GM21526 (cell line): Measurements from ENCODE around the gene CDX1.
A peak's percentile ranks its signal among the peaks of the same experiment; 100 is the strongest.

ENCODE experiments used
- ATAC-seq: cut with Tn5 transposase; IDR thresholded peaks from one replicate; pipeline ENCODE4 v1.9.1; 2021; ENCODE audit warnings: moderate library complexity; ENCODE audit not compliant: unreplicated experiment, low FRiP score

CDX1 gene

DNA sequence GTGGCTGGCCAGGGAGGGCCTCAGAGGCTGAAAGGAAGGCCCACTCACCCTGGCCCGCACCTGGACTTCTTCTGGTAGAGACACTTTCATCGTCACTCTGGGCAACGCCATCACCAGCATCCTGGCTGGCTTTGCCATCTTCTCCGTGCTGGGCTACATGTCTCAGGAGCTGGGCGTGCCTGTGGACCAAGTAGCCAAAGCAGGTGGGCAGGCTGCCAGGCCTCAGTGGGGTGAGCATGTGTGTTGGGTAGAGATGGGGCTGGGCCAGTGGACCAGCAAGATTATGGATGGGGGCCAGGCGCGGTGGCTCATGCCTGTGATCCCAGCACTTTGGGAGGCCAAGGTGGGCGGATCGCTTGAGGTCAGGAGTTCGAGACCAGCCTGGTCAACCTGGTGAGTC is 35.9 kb downstream of the CDX1 start:
- ATAC-seq, result no peak

DNA sequence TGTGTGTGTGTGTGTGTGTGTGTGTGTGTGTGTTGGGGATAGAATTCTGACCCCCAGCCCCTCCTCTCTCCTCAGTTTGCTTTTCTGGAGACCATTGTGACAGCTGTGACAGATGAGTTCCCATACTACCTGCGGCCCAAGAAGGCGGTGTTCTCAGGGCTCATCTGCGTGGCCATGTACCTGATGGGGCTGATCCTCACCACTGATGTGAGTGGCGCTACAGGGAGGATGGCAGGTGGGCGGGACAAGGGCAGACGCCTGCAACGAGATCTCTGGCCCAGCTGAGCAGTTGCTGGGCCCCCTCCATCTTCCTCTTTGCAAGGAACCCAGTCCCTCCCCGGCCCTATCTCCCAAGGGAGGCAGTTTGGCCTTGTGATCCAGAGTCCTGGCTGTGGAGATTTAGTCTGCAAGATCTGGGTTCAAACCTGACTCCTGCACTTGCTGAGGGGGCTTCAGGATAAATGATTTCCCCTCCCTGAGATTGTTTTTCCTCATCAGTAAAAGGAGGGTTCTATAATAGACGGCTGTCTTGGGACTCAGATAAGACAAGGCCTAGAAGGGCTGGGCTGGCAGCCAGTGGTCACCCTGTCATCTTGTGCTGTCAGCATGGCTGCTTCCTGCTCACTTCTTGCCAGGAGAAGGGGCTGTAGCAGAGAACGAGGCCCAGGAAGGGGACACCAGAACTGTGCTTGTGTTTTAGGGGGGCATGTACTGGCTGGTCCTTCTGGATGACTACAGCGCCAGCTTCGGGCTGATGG is 37.4 kb downstream of the CDX1 start:
- ATAC-seq, result no peak

DNA sequence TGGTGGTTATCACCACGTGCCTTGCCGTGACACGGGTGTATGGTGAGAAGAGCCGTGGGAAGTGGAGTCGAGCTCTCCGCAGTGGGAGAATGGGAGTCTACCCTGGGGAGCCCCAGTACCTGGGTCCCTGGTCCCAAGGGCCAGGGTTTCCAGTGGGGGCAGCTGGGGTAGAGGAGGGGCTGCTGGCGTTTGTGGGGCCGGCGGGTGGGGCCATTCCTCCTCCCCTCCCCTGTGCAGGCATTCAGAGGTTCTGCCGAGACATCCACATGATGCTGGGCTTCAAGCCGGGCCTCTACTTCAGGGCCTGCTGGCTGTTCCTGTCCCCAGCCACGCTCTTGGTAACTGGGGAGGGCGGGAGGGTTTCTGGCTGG is 38.0 kb downstream of the CDX1 start:
- ATAC-seq, result no peak

DNA sequence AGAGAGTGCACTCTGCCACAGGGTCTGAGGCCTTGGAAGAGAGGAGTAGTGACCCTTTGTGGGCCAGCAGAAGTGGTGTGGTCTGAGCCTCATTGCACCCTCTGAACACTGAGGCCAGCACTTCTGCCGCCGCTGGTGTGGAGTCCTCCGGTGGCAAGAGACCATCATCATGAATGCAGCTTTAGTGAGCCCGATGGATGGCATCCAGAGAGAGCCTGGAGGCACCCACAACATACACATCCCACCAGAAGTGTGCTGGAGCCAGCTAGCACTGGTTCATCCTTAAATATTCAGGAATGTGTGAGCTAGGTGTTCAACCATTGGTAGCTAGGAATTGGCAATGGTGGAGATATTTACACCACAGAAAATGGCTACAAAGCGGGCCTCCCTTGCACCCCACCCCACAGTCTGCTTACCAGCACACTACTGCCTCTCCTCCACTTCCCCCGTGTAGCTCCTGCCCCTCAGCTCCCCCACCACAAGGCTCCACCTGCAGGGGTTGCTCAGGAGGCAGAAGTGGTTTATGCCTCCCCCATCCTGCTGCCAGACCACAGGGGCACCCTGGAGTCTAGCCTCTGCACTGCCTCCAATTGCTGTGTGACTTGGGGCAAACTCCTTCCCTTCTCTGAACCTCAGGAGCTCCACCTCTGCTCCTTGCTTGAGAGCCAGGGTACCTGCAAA is 39.7 kb downstream of the CDX1 start:
- no peak for ATAC-seq

- ATAC-seq, result no peak
These were observed 40.2 kb downstream of the CDX1 start for GRCh38 chr5:150206779-150207115.

- ATAC-seq, result no peak
These were observed 41.9 kb downstream of the CDX1 start for GRCh38 chr5:150208187-150209098.

DNA sequence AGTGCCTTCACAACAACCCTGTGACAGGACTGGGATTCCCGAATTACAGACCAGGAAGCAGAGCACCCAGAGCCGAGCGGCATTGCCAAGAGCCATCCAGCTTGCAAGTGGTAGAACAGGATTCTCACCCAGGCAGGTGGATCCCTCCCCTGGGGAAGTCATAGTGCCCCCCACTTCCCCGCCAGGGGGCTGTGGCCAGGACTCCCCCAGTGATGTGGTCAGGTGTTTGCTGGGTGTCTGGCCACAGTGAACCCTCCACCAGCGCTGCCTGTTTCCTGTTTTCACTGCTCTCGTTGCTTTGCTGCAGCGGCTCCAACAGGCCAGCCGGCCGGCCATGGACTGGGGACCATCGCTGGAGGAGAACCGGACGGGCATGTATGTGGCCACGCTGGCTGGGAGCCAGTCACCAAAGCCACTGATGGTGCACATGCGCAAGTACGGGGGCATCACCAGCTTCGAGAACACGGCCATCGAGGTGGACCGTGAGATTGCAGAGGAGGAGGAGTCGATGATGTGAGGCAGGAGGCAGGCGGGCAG is 42.6 kb downstream of the CDX1 start:
- ATAC-seq, result no peak

- ATAC-seq, result no peak
These were observed 44.1 kb downstream of the CDX1 start for GRCh38 chr5:150210644-150211043.

GRCh38 chr5:150211156-150212030 is 44.8 kb downstream of the CDX1 start:
- no peak for ATAC-seq

- no peak for ATAC-seq
These were observed 47.0 kb downstream of the CDX1 start for GRCh38 chr5:150213530-150213929.

DNA sequence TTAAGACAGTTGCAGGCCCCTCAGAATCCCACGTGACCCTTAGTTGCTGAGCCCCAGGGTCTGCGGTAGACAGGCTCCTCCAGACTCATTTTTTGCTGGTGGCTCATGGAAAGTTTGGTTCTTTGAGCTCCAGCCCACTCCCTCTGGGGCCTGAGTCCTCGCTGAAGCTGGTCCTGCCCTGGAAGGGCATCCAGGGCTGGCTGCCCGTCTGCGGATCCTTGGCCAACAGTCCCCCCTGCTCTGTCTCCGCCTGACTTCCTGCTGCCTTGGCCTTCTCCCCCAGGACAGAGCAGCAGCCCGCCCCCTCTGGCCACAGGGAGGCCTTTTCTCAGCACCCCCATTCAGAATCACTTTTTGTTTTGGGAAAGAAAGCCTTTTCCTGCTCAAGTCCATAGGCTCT is 47.7 kb downstream of the CDX1 start:
- no peak for ATAC-seq

DNA sequence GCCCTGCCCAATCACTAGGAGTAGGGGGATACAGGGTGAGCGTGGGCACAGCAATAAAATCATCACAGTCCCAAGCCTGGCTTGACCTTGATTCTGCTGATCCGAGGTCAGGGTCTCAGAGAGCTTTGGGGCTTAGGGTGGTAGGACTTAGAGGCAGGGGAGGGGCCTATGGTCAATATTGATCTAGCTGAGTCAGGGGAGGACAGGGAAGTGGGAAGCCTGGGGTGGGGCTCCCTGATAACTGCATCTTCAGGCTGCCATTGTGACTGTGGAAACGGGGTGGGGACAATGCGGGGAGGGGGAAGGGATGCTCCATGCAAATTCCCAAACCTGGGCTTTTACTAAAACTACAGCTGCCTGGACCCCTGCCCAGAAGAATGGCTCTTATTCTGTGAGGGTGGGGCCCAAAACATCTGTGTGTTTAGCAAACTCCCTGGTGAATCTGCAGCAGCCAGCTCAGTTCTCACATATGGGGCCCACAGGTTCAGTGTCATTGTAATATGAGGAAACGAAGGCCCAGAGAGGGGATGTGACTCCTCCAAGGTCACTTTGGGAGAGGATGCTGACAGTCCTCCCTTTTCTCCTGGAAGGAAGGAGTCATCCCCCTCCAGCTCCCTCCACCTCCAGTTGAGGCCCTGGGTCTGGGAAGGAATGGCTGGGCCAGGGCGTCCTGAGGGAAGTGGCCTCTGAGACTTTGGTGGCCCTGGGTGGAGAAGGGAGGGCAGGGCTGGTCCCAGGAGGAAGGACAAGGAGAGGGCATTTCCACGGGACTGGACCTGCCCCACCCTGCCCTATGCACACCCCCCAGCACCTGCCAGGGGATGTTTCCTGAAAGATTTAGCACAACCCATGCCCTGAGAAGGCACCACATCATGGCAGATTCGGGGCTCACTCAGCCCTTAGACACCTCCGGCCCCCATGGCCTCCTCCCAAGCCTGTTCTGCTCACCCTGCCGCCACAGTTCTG is 49.7 kb downstream of the CDX1 start:
- ATAC-seq, result no peak

- no peak for ATAC-seq
These were observed 50.5 kb downstream of the CDX1 start for GRCh38 chr5:150217038-150217437.

DNA sequence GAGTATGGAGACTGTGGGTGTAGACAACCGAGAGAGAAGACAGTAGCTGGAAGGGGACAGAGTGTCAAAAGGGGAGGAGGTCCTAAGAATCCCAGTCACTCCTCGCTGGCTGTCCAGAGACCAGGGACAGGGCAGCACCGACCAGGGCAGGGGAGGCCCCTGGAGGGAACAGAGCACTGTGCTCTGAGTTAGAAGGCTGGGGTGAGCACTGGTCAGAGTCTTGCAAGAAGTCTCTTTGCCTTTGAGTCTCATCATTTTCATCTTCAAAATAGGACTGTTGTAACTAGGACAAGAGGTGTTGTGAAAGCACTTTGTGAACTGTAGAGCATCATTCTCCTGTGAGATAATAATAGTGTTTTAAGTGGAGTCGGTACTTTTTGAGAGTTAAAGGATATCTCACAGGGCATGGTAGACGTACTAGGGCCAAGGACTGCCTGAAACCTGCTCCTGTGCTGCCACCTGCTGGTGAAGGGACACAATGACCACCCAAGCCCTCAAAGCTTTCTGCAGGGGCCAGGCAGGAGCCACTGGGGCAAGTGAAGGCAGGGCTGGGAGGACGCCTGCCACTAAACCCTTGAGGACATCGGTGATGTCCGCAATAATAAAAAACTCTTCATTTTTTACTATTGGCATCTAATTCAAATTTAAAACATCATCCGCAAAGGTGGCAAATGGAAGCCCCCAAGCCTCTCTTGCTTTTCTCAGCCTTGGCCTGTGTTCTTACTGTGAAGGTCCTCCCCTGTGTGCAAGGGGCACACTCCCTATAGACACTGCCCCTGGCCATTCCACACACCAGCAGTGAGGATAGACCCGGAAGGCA is 51.5 kb downstream of the CDX1 start:
- peak; percentile 87 for ATAC-seq

DNA sequence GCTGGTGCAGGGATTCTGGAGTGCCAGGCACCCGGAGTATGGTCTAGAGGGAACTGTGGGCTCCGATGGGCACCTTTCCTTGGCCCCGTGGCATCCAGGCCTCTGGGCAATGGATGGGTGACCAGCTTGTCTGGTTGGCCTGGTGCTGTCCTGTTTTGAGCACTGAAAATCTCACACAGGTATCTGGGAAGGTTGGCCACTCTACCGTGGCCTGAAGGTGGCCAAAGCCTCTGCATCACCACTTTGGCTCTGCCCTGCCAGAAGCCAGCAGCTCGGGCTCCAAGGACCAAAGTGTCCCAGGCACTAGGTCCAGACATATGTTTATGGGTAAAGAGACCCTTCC is 52.1 kb downstream of the CDX1 start:
- no peak for ATAC-seq

DNA sequence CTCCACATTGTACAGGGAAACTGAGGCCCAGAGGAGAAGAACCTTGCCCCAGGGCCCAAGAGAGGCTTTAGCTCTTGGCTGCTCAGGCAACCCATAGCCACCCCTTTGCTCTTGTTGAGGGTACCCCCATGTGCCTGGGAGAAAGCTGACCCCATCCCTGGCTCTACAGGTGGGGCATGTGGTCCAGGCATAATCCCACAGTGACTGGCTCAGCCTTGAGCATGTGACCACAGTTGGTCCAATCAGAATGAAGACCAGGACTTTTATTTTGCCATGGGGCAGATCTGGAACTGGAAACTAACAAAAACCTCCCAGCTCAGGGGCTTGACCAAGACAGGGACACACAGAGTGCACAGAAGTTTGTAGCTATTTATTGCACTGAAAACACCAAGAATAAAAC is 52.6 kb downstream of the CDX1 start:
- no peak for ATAC-seq

GRCh38 chr5:150219861-150220260 is 53.3 kb downstream of the CDX1 start:
- ATAC-seq, result no peak

DNA sequence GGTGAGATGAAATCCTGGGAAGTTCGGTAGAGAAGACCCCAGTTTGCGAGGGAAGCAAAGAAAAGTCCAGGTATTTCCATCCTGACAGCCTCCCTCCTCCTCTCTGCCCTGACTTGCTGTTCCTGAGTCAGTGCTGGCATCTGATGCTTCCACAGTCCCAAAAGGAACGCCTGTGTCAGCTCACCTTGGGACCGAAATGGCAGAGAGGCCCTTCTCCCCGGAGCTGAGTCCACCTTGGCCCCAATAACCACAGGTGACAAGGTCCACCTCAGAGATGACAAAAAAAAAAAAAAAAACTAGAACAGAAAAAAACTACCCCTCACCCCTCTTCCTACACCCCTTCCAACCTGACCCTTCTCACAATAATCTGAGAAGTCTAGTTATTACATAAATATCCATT is 54.9 kb downstream of the CDX1 start:
- ATAC-seq, result no peak
